HT-29 (cell line): ENCODE measurements around the gene GNL1. TPM values are rescaled to one million over a fixed set of nuclear protein-coding genes. Genes with fewer than 3 reads are reported as not detected.
A peak's percentile ranks its signal among the peaks of the same experiment; 100 is the strongest.
"Not testable (repeated sequence)": the region's sequence is repeated elsewhere in the genome, so short reads cannot be mapped to it uniquely, and the experiment has no call there.

Experiments
- DNase-seq: peaks from one replicate; pipeline ENCODE4 v3.0.0-alpha.2; 2015; ENCODE audit warnings: low spot score
- total RNA-seq: library from RNA; depleted of rRNA; stranded (reverse); fragments of >200 nt; shearing (Covaris generic); gene quantifications from 2 replicates; pipeline ENCODE4 v1.2.3, GENCODE V29; 2014

GNL1 gene
- total RNA-seq, 1 experiment from 2014 or later = 72.9 TPM

- DNase-seq = no peak
These were observed 22.6 kb downstream of the GNL1 start for GRCh38 chr6:30533460-30534294.

- DNase-seq = no peak
These were observed 26.3 kb downstream of the GNL1 start for GRCh38 chr6:30530014-30530413.

GRCh38 chr6:30529349-30529875 is 26.9 kb downstream of the GNL1 start:
- DNase-seq = not testable (repeated sequence)

GRCh38 chr6:30526444-30526843 is 29.8 kb downstream of the GNL1 start:
- not testable (repeated sequence) for DNase-seq

- not testable (repeated sequence) for DNase-seq
These were observed 34.3 kb downstream of the GNL1 start for GRCh38 chr6:30521952-30522351.

- peak; percentile 73 for DNase-seq
These were observed 35.2 kb downstream of the GNL1 start for GRCh38 chr6:30521082-30521481.

GRCh38 chr6:30520522-30520921 is 35.8 kb downstream of the GNL1 start:
- DNase-seq = no peak

- DNase-seq = not testable (repeated sequence)
These were observed 37.7 kb downstream of the GNL1 start for GRCh38 chr6:30518505-30519145.

GRCh38 chr6:30517767-30518504 is 38.4 kb downstream of the GNL1 start:
- not testable (repeated sequence) for DNase-seq

GRCh38 chr6:30516754-30517076 is 39.6 kb downstream of the GNL1 start:
- not testable (repeated sequence) for DNase-seq

GRCh38 chr6:30515944-30516753 is 40.1 kb downstream of the GNL1 start:
- peak; percentile 94 for DNase-seq

GRCh38 chr6:30515106-30515505 is 41.2 kb downstream of the GNL1 start:
- DNase-seq = no peak

- DNase-seq = no peak
These were observed 42.8 kb downstream of the GNL1 start for GRCh38 chr6:30513451-30513850.

GRCh38 chr6:30511169-30511546 is 45.1 kb downstream of the GNL1 start:
- DNase-seq = no peak

- DNase-seq = no peak
These were observed 45.7 kb downstream of the GNL1 start for GRCh38 chr6:30510419-30511168.

GRCh38 chr6:30508890-30509736 is 47.2 kb downstream of the GNL1 start:
- no peak for DNase-seq

- DNase-seq = no peak
These were observed 48.2 kb downstream of the GNL1 start for GRCh38 chr6:30507849-30508827.
